Panc1 (cell line): ENCODE measurements around the gene SGF29. TPM values are rescaled to one million over a fixed set of nuclear protein-coding genes. Genes with fewer than 3 reads are reported as not detected.

ENCODE experiments used
- ATAC-seq: fragments of 200-7000 bp; cut with Tn5 transposase; 2 replicates; pipeline ENCODE4 v1.9.1; 2020; ENCODE audit warnings: mild to moderate bottlenecking, moderate library complexity
- BruUV-seq: library from RNA; stranded (reverse); fragments of 400-500 nt; replicated peaks from 2 replicates; lab custom pipeline; 2021; lab: Mats Ljungman, UMichigan
- CTCF ChIA-PET: fragments of 300-600 bp; sonication (Branson Sonifier 250); formaldehyde crosslinking; loops from one replicate; lab custom pipeline; 2022; ENCODE audit warnings: antibody characterized with exemption; lab: Charles Lee
- POLR2A ChIA-PET: fragments of 300-600 bp; sonication (Branson Sonifier 250); formaldehyde crosslinking; loops from one replicate; lab custom pipeline; 2022; ENCODE audit warnings: antibody characterized with exemption; lab: Charles Lee
- DNase-seq: peaks from one replicate; pipeline ENCODE4 v3.0.0-alpha.2; 2010; ENCODE audit warnings: low read depth, low spot score
- H3K27ac ChIP-seq: 2 replicates; pipeline ENCODE4 v1.5.1; 2011; ENCODE audit warnings: mild to moderate bottlenecking, low read length, inconsistent platforms
- H3K27me3 ChIP-seq: fragments of 200-500 bp; sonication (Bioruptor generic); 2 replicates; pipeline ENCODE4 v1.6.0; 2014; ENCODE audit warnings: low read length, inconsistent platforms; ENCODE audit not compliant: control insufficient read depth, insufficient read depth
- H3K36me3 ChIP-seq: fragments of 200-500 bp; sonication (Bioruptor generic); 2 replicates; pipeline ENCODE4 v1.5.1; 2014; ENCODE audit warnings: inconsistent platforms, mild to moderate bottlenecking, low read length, moderate library complexity; ENCODE audit not compliant: control insufficient read depth, insufficient read depth
- H3K4me1 ChIP-seq: 2 replicates; pipeline ENCODE4 v1.5.1; 2011; ENCODE audit warnings: inconsistent platforms, mild to moderate bottlenecking, low read length, moderate library complexity; ENCODE audit not compliant: control insufficient read depth, insufficient read depth
- H3K4me3 ChIP-seq, 2 experiments: 2 replicates each; pipeline ENCODE4 v1.5.1; 2011 to 2012; ENCODE audit warnings: low read depth in 2 of 2, low read length in 2 of 2, mild to moderate bottlenecking in 2 of 2, inconsistent platforms in 1 of 2, moderate library complexity in 1 of 2
- H3K9me3 ChIP-seq: fragments of 200-500 bp; sonication (Bioruptor generic); 2 replicates; pipeline ENCODE4 v1.5.1; 2014; ENCODE audit warnings: low read depth, mild to moderate bottlenecking, inconsistent platforms, low read length, moderate library complexity; ENCODE audit not compliant: control insufficient read depth, insufficient read depth
- POLR2AphosphoS5 ChIP-seq: IDR thresholded peaks from 2 replicates; pipeline ENCODE4 v1.6.1; 2012; ENCODE audit warnings: mild to moderate bottlenecking, low read depth, low read length, moderate library complexity
- SIN3A ChIP-seq: IDR thresholded peaks from 2 replicates; pipeline ENCODE4 v1.6.1; 2012; ENCODE audit warnings: low read depth, mild to moderate bottlenecking, low read length, moderate library complexity, borderline replicate concordance; ENCODE audit not compliant: insufficient read depth
- TCF7L2 ChIP-seq: IDR thresholded peaks from 2 replicates; pipeline ENCODE4 v1.6.1; 2011; ENCODE audit warnings: mild to moderate bottlenecking, low read depth, low read length, inconsistent platforms
- in situ Hi-C: cut with HindIII; loops from 2 replicates; pipeline ENCODE4 v1.10.0; 2016; ENCODE audit warnings: low sequenced_read_pairs, low pct_unique_long_range_greater_than_20kb
- intact Hi-C: fragments of 100-400 bp; cut with micrococcal nuclease; formaldehyde crosslinking; loops from one replicate; pipeline ENCODE4 v1.10.0; 2022; ENCODE audit not compliant: unreplicated experiment
- total RNA-seq: library from RNA; stranded (reverse); gene quantifications from one replicate; pipeline ENCODE4 v1.2.1, GENCODE V29; 2021; ENCODE audit not compliant: unreplicated experiment
- TF ChIP-seq, protein P1 (sequence below): fragments of 450-650 bp; IDR thresholded peaks from 2 replicates; pipeline ENCODE4 v1.5.1; 2017; ENCODE audit warnings: mild to moderate bottlenecking
- TF ChIP-seq, protein P2 (sequence below), 2 experiments: IDR thresholded peaks; 2 replicates each; pipeline ENCODE4 v1.6.1; 2011 to 2012; ENCODE audit warnings: low read depth in 2 of 2, control low read depth in 1 of 2, low read length in 1 of 2, mild to moderate bottlenecking in 1 of 2, moderate library complexity in 1 of 2; ENCODE audit not compliant: insufficient read depth in 1 of 2

SGF29 gene
- total RNA-seq, 1 experiment from 2014 or later, result 29.5 TPM

DNA sequence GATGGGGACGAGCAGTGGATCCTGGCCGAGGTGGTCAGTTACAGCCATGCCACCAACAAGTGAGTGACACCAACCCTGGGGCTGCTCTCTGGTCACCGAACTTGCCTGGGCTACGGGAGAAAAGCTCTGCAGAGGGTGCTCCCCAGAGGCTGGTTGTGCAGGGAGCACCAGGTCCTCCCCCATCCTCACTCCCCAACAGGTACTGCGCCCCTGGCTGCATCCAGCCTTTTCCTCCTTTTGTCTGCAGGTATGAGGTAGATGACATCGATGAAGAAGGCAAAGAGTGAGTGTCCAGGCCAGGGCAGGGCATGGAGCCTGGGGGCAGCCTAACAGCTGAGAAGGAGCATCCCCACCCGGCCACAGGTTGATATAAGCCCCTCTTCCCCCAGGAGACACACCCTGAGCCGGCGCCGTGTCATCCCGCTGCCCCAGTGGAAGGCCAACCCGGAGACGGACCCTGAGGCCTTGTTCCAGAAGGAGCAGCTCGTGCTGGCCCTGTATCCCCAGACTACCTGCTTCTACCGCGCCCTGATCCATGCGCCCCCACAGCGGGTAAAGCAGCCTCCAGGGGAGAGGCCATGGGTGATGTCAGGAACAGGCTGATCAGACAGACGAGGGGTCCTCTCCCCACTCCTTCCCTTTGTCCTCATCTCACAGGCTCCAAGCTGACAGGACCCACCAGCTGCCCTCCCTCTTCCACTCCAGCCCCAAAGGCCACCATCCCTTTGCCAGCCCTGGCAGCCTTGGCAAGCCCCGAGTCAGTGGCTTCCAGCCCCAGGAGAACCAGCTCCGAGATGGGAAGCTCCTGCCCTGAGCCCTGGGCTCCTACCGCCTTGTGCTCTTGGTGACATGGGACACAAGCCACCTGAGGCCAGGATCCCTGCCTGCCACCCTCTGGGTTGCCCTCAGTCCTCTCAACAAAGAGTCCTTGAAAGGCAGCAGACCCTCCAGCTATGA, 36.9 kb downstream of the SGF29 start:
- TF ChIP-seq, protein P1, sequence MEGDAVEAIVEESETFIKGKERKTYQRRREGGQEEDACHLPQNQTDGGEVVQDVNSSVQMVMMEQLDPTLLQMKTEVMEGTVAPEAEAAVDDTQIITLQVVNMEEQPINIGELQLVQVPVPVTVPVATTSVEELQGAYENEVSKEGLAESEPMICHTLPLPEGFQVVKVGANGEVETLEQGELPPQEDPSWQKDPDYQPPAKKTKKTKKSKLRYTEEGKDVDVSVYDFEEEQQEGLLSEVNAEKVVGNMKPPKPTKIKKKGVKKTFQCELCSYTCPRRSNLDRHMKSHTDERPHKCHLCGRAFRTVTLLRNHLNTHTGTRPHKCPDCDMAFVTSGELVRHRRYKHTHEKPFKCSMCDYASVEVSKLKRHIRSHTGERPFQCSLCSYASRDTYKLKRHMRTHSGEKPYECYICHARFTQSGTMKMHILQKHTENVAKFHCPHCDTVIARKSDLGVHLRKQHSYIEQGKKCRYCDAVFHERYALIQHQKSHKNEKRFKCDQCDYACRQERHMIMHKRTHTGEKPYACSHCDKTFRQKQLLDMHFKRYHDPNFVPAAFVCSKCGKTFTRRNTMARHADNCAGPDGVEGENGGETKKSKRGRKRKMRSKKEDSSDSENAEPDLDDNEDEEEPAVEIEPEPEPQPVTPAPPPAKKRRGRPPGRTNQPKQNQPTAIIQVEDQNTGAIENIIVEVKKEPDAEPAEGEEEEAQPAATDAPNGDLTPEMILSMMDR, result no peak
- TF ChIP-seq TCF7L2 (no peak), POLR2AphosphoS5 (no peak), SIN3A (no peak)
- TF ChIP-seq, protein P2, sequence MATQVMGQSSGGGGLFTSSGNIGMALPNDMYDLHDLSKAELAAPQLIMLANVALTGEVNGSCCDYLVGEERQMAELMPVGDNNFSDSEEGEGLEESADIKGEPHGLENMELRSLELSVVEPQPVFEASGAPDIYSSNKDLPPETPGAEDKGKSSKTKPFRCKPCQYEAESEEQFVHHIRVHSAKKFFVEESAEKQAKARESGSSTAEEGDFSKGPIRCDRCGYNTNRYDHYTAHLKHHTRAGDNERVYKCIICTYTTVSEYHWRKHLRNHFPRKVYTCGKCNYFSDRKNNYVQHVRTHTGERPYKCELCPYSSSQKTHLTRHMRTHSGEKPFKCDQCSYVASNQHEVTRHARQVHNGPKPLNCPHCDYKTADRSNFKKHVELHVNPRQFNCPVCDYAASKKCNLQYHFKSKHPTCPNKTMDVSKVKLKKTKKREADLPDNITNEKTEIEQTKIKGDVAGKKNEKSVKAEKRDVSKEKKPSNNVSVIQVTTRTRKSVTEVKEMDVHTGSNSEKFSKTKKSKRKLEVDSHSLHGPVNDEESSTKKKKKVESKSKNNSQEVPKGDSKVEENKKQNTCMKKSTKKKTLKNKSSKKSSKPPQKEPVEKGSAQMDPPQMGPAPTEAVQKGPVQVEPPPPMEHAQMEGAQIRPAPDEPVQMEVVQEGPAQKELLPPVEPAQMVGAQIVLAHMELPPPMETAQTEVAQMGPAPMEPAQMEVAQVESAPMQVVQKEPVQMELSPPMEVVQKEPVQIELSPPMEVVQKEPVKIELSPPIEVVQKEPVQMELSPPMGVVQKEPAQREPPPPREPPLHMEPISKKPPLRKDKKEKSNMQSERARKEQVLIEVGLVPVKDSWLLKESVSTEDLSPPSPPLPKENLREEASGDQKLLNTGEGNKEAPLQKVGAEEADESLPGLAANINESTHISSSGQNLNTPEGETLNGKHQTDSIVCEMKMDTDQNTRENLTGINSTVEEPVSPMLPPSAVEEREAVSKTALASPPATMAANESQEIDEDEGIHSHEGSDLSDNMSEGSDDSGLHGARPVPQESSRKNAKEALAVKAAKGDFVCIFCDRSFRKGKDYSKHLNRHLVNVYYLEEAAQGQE (IDR thresholded peaks at IDR 0.05; ENCODE audit: insufficient read depth in 1 of 2, low read depth in 2 of 2, low read length in 1 of 2), result no peak
- intact Hi-C loops (no loop called here), in situ Hi-C loops (no loop called here)
- Histone ChIP-seq H3K4me1 (no peaks in the 10 kb centered on the region), H3K36me3 (no peaks in the 10 kb centered on the region), H3K9me3 (no peaks in the 10 kb centered on the region), H3K27me3 (no peaks in the 10 kb centered on the region), H3K27ac (no peak overlapping the region), H3K4me3 (no peak overlapping the region)
- ChIA-PET CTCF (no interaction called here), POLR2A (no interaction called here)
- DNase-seq, result no peak
- no TSS peak for BruUV-seq
- no peak for ATAC-seq

DNA sequence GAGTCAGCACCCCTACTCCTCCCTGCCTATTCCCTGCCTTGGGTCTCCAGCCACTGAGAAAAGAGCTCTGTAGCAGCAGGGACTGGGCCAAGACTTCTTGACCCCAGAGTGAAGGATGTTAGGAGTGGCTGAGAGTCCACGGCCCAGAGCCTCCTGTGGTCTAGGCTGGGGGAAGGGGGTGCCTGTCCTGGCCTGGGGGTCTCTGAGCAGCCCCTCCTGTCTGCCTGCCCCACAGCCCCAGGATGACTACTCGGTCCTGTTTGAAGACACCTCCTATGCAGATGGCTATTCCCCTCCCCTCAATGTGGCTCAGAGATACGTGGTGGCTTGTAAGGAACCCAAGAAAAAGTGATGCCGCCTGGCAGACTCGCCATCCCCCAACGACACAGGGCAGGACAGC, 37.6 kb downstream of the SGF29 start:
- POLR2A ChIA-PET, result no interaction called here
- in situ Hi-C loops, result no loop called here
- CTCF ChIA-PET, result no interaction called here
- no peaks in the 10 kb centered on the region for H3K9me3 ChIP-seq
- no peak overlapping the region for H3K27ac ChIP-seq
- H3K36me3 ChIP-seq, result no peaks in the 10 kb centered on the region
- H3K4me1 ChIP-seq, result no peaks in the 10 kb centered on the region
- no TSS peak for BruUV-seq
- TF ChIP-seq, protein P1, result no peak
- TF ChIP-seq SIN3A (no peak), POLR2AphosphoS5 (no peak), TCF7L2 (no peak)
- TF ChIP-seq, protein P2 (IDR thresholded peaks at IDR 0.05; ENCODE audit: insufficient read depth in 1 of 2, low read depth in 2 of 2, low read length in 1 of 2), result no peak
- ATAC-seq, result no peak
- H3K4me3 ChIP-seq, result no peak overlapping the region
- no peaks in the 10 kb centered on the region for H3K27me3 ChIP-seq
- intact Hi-C loops, result no loop called here
- no peak for DNase-seq
